HG02798 (cell line): ENCODE measurements around the gene RNF215.
"Not testable (repeated sequence)": the region's sequence is repeated elsewhere in the genome, so short reads cannot be mapped to it uniquely, and the experiment has no call there.

Source experiments
- ATAC-seq: cut with Tn5 transposase; IDR thresholded peaks from one replicate; pipeline ENCODE4 v1.9.1; 2021; ENCODE audit warnings: mild to moderate bottlenecking; ENCODE audit not compliant: unreplicated experiment, poor library complexity

The RNF215 gene

GRCh38 chr22:30421695-30422480 is 34.7 kb upstream of the RNF215 start:
- ATAC-seq, result no peak

- no peak for ATAC-seq
Observed at GRCh38 chr22:30420347-30421125, 33.3 kb upstream of the RNF215 start.

GRCh38 chr22:30416837-30417236 is 29.6 kb upstream of the RNF215 start:
- ATAC-seq, result no peak

GRCh38 chr22:30416403-30416802 is 29.2 kb upstream of the RNF215 start:
- no peak for ATAC-seq

- ATAC-seq, result no peak
Observed at GRCh38 chr22:30414525-30415047, 27.4 kb upstream of the RNF215 start.

- no peak for ATAC-seq
Observed at GRCh38 chr22:30413745-30414524, 26.7 kb upstream of the RNF215 start.

- no peak for ATAC-seq
Observed at GRCh38 chr22:30413001-30413400, 25.8 kb upstream of the RNF215 start.

- no peak for ATAC-seq
Observed at GRCh38 chr22:30411780-30412179, 24.6 kb upstream of the RNF215 start.

- ATAC-seq, result no peak
Observed at GRCh38 chr22:30408388-30409102, 21.3 kb upstream of the RNF215 start.

- no peak for ATAC-seq
Observed at GRCh38 chr22:30406400-30406799, 19.2 kb upstream of the RNF215 start.

- ATAC-seq, result no peak
Observed at GRCh38 chr22:30405731-30406130, 18.5 kb upstream of the RNF215 start.

GRCh38 chr22:30404307-30404706 is 17.1 kb upstream of the RNF215 start:
- no peak for ATAC-seq

- ATAC-seq, result not testable (repeated sequence)
Observed at GRCh38 chr22:30402766-30403104, 15.5 kb upstream of the RNF215 start.

GRCh38 chr22:30402028-30402765 is 15.0 kb upstream of the RNF215 start:
- ATAC-seq, result no peak

- not testable (repeated sequence) for ATAC-seq
Observed at GRCh38 chr22:30401024-30401423, 13.8 kb upstream of the RNF215 start.

- no peak for ATAC-seq
Observed at GRCh38 chr22:30400159-30400558, 12.9 kb upstream of the RNF215 start.

GRCh38 chr22:30399718-30400117 is 12.5 kb upstream of the RNF215 start:
- no peak for ATAC-seq

GRCh38 chr22:30398685-30399680 is 11.8 kb upstream of the RNF215 start:
- ATAC-seq, result no peak
